DOHH2 (cell line): ENCODE data around the gene TP53I11.

Experiments used
- H3F3A ChIP-seq: fragments of 200-600 bp; sonication (generic), shearing (Covaris generic); 2 replicates; pipeline ENCODE4 v1.6.0; 2016; ENCODE audit warnings: antibody characterized with exemption, mild to moderate bottlenecking; ENCODE audit not compliant: control insufficient read depth, insufficient read depth
- H3K27ac ChIP-seq: fragments of 200-600 bp; sonication (generic); 2 replicates; pipeline ENCODE4 v1.5.1; 2014; ENCODE audit warnings: low read depth, mild to moderate bottlenecking, low read length, moderate library complexity
- H3K27me3 ChIP-seq: fragments of 200-600 bp; sonication (generic); 2 replicates; pipeline ENCODE4 v1.6.1; 2014; ENCODE audit warnings: mild to moderate bottlenecking, low read length, mixed read lengths; ENCODE audit not compliant: control insufficient read depth
- H3K36me3 ChIP-seq: fragments of 200-600 bp; sonication (generic); 2 replicates; pipeline ENCODE4 v1.6.1; 2014; ENCODE audit warnings: mild to moderate bottlenecking, low read length, moderate library complexity, mixed read lengths; ENCODE audit not compliant: control insufficient read depth
- H3K4me1 ChIP-seq: fragments of 200-600 bp; sonication (generic); 2 replicates; pipeline ENCODE4 v1.6.1; 2014; ENCODE audit warnings: mild to moderate bottlenecking, low read length, mixed read lengths; ENCODE audit not compliant: control insufficient read depth
- H3K4me2 ChIP-seq: fragments of 200-600 bp; sonication (generic); 2 replicates; pipeline ENCODE4 v1.6.0; 2014; ENCODE audit warnings: mild to moderate bottlenecking, low read length, moderate library complexity
- H3K4me3 ChIP-seq: fragments of 200-600 bp; sonication (generic); 2 replicates; pipeline ENCODE4 v1.5.1; 2014; ENCODE audit warnings: mild to moderate bottlenecking, low read length, mixed read lengths
- H3K79me2 ChIP-seq: fragments of 200-600 bp; sonication (generic); 2 replicates; pipeline ENCODE4 v1.6.1; 2014; ENCODE audit warnings: mild to moderate bottlenecking, low read length, mixed read lengths; ENCODE audit not compliant: control insufficient read depth
- H3K9me2 ChIP-seq: fragments of 200-600 bp; sonication (generic); replicated peaks from 2 replicates; pipeline ENCODE4 v1.6.1; 2014; ENCODE audit warnings: mild to moderate bottlenecking, low read length, mixed read lengths; ENCODE audit not compliant: control insufficient read depth
- H3K9me3 ChIP-seq: fragments of 200-600 bp; sonication (generic); 2 replicates; pipeline ENCODE4 v1.6.1; 2014; ENCODE audit warnings: antibody characterized with exemption, low read length, mixed read lengths; ENCODE audit not compliant: control insufficient read depth, insufficient read depth
- H4K20me1 ChIP-seq: fragments of 200-600 bp; sonication (generic); 2 replicates; pipeline ENCODE4 v1.6.0; 2014; ENCODE audit warnings: low read depth, mild to moderate bottlenecking, antibody characterized with exemption, low read length, moderate library complexity; ENCODE audit not compliant: control insufficient read depth, insufficient read depth
- EZH2phosphoT487 ChIP-seq: fragments of 200-600 bp; sonication (generic); IDR thresholded peaks from 2 replicates; pipeline ENCODE4 v1.6.1; 2017; ENCODE audit warnings: borderline replicate concordance, mild to moderate bottlenecking, antibody characterized with exemption, low read length, moderate library complexity, mixed read lengths
- TF ChIP-seq, protein P1 (sequence below): fragments of 200-600 bp; sonication (generic); IDR thresholded peaks from one replicate; pipeline ENCODE4 v1.5.1; 2014; ENCODE audit warnings: antibody characterized with exemption, mild to moderate bottlenecking, low read depth, low read length; ENCODE audit not compliant: poor library complexity, severe bottlenecking

The TP53I11 gene

DNA sequence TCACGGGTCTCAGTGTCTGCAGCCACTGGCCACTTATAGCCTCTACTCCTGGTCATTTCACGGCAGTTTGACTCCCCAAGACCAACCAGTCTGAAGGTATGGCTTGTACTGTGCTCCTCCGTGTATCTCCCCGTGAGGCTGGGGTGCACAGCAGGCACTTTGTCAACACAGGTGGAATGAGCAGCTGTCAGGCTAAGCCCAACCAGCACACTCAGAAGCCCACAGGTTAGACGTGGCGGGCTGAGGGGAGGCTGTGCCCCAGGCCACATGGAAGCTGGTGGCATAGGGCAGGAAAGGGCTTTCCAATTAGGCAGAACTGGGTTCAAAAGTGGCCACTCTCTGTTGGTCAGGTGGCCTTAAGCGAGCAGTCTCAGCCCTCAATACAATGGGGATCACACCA is 7.0 kb downstream of the TP53I11 start:
- peaks cover 40% of the 10 kb centered on the region for H3K4me1 ChIP-seq
- H4K20me1 ChIP-seq = no peaks in the 10 kb centered on the region
- H3K4me2 ChIP-seq = peak overlapping the region; percentile 81

DNA sequence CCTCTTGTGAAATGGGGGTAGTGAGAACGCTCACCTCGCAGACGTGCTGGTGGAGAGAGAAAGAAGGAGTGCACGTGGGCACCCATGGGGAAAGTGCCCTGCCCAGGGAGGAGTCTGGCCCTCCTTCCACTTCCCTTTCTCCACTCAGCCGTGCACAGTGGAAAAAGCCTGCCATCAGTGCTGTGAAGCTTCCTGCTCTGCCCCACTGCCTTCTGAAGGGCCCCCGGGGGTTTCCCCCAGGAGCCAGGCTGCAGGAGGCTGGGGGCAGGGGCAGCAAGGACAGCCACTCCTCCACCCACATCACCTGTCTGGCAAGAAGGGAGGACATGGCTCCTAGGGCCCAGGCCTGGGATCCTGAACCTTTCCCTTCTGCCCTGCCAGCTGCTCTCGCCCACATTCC is 7.6 kb downstream of the TP53I11 start:
- peaks cover 3% of the 10 kb centered on the region; the same call in 1 of the 2 replicates for H3K27me3 ChIP-seq
- no peaks in the 10 kb centered on the region for H3K9me3 ChIP-seq
- H3K4me2 ChIP-seq = peak overlapping the region; percentile 81
- H3F3A ChIP-seq = peaks cover 8% of the 10 kb centered on the region
- H3K9me2 ChIP-seq = no peaks in the 10 kb centered on the region
- peak overlapping the region; percentile 52 for H3K27ac ChIP-seq
- H3K4me3 ChIP-seq = peak overlapping the region; percentile 64
- H3K4me1 ChIP-seq = peaks cover 40% of the 10 kb centered on the region
- TF ChIP-seq EZH2phosphoT487 = no peak
- TF ChIP-seq, protein P1, sequence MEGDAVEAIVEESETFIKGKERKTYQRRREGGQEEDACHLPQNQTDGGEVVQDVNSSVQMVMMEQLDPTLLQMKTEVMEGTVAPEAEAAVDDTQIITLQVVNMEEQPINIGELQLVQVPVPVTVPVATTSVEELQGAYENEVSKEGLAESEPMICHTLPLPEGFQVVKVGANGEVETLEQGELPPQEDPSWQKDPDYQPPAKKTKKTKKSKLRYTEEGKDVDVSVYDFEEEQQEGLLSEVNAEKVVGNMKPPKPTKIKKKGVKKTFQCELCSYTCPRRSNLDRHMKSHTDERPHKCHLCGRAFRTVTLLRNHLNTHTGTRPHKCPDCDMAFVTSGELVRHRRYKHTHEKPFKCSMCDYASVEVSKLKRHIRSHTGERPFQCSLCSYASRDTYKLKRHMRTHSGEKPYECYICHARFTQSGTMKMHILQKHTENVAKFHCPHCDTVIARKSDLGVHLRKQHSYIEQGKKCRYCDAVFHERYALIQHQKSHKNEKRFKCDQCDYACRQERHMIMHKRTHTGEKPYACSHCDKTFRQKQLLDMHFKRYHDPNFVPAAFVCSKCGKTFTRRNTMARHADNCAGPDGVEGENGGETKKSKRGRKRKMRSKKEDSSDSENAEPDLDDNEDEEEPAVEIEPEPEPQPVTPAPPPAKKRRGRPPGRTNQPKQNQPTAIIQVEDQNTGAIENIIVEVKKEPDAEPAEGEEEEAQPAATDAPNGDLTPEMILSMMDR = no peak
- H3K79me2 ChIP-seq = no peaks in the 10 kb centered on the region
- H4K20me1 ChIP-seq = no peaks in the 10 kb centered on the region
- no peaks in the 10 kb centered on the region for H3K36me3 ChIP-seq

More for the DNA sequence above, 7.0 kb downstream of the TP53I11 start:
- no peaks in the 10 kb centered on the region for H3K9me2 ChIP-seq
- H3K9me3 ChIP-seq = no peaks in the 10 kb centered on the region
- no peak for TF ChIP-seq EZH2phosphoT487
- TF ChIP-seq, protein P1 = no peak
- no peaks in the 10 kb centered on the region for H3K36me3 ChIP-seq
- peaks cover 8% of the 10 kb centered on the region for H3F3A ChIP-seq
- H3K4me3 ChIP-seq = peak overlapping the region; percentile 64
- peaks cover 7% of the 10 kb centered on the region for H3K27me3 ChIP-seq
- H3K79me2 ChIP-seq = no peaks in the 10 kb centered on the region
- peak overlapping the region; percentile 52 for H3K27ac ChIP-seq

DNA sequence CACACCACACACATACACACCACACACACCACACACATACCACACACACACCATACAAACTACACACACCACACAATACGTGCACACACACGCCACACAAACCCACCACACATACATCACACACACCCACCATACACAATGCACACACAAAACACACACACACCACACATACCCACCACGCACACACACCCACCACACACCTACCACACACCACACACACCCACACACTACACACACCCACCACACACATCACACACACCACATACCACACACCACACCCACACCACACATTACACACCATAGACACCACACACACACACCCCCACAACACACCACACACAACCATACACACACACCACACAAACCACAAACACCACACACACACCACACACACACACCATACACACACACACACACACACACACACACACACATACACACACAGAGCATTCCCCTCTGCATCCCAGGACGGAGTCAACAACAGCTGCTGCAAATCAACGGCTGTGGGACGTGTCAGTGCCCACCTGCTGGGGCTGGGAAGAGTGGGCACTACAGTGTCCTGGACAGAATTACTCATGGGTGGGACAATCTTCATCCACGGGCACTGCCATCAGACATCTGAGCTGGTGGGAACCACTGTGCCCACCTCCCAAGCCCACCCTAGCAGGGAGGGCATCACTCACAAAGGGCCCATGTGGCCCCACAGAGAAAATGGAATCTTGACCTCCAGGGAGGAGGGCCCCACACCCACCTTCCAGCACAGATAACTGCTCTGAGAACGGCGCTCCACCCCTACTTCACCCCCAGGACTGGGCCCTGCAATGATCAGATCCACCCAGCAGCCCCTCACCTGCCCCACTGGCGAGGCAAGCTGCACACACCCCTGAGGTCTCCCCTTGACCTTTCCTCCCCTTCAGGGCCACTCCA is 8.4 kb downstream of the TP53I11 start:
- TF ChIP-seq EZH2phosphoT487 = no peak
- TF ChIP-seq, protein P1 = no peak
- Histone ChIP-seq H4K20me1 (no peaks in the 10 kb centered on the region), H3K9me3 (no peaks in the 10 kb centered on the region), H3K27me3 (no peaks in the 10 kb centered on the region), H3K27ac (peak overlapping the region; percentile 48), H3F3A (peaks cover 8% of the 10 kb centered on the region), H3K36me3 (no peaks in the 10 kb centered on the region), H3K9me2 (no peaks in the 10 kb centered on the region), H3K4me2 (peak overlapping the region; percentile 81), H3K79me2 (no peaks in the 10 kb centered on the region), H3K4me1 (peaks cover 40% of the 10 kb centered on the region), H3K4me3 (peak overlapping the region; percentile 64)
